B cell (primary cell): Measurements from ENCODE around the gene TBC1D32. TPM values are rescaled to one million over a fixed set of nuclear protein-coding genes. Genes with fewer than 3 reads are reported as not detected.
"Not testable (repeated sequence)": the region's sequence is repeated elsewhere in the genome, so short reads cannot be mapped to it uniquely, and the experiment has no call there.

ENCODE experiments used
- ATAC-seq: fragments of 200-7000 bp; cut with Tn5 transposase; one replicate; pipeline ENCODE4 v1.10.0; 2021; ENCODE audit warnings: low read depth, mild to moderate bottlenecking, moderate number of reproducible peaks, moderate library complexity
- CTCF ChIA-PET: fragments of 350-600 bp; sonication (Branson Sonifier 250); formaldehyde crosslinking; loops from one replicate; lab custom pipeline; 2021; ENCODE audit warnings: antibody characterized with exemption, inconsistent platforms; lab: Charles Lee
- POLR2A ChIA-PET: fragments of 350-600 bp; sonication (Branson Sonifier 250); formaldehyde crosslinking; loops from one replicate; lab custom pipeline; 2021; ENCODE audit warnings: antibody characterized with exemption; lab: Charles Lee
- DNase-seq: peaks from one replicate; pipeline ENCODE4 v3.0.0; 2013
- H2AFZ ChIP-seq: 2 replicates; pipeline ENCODE4 v1.6.1; 2012; ENCODE audit warnings: mild to moderate bottlenecking, low read depth, low read length; ENCODE audit not compliant: insufficient read depth, poor library complexity, severe bottlenecking
- H3K27ac ChIP-seq, 2 donors: 1 replicate in 1 of 2; 2 replicates in 1 of 2; pipeline ENCODE4 v1.5.1; 2012 to 2013; ENCODE audit warnings: low read length in 2 of 2, mild to moderate bottlenecking in 2 of 2, moderate library complexity in 1 of 2
- H3K27me3 ChIP-seq, 4 experiments: fragments of 200-600 bp in 1 of 4; sonication (generic) in 1 of 4; replicated peaks in 1 of 4; 1 replicate in 2 of 4; 2 replicates in 2 of 4; pipeline versions ENCODE4 v1.6.1 to v1.7.0; 2013 to 2016; ENCODE audit warnings: low read length in 3 of 4, mild to moderate bottlenecking in 2 of 4, mixed read lengths in 1 of 4, moderate library complexity in 1 of 4; ENCODE audit not compliant: insufficient read depth in 4 of 4, control insufficient read depth in 3 of 4; ENCODE audit errors: control extremely low read depth in 1 of 4
- H3K36me3 ChIP-seq, 2 experiments: replicated peaks in 1 of 2; 1 replicate in 1 of 2; 2 replicates in 1 of 2; pipeline versions ENCODE4 v1.6.1 to v1.7.1; 2013; ENCODE audit warnings: low read length in 1 of 2; ENCODE audit not compliant: insufficient read depth in 2 of 2, control insufficient read depth in 1 of 2; ENCODE audit errors: control extremely low read depth in 1 of 2, extremely low read depth in 1 of 2
- H3K4me1 ChIP-seq, 2 donors: fragments of 200-600 bp in 1 of 2; sonication (generic) in 1 of 2; 1 replicate in 1 of 2; 2 replicates in 1 of 2; pipeline versions ENCODE4 v1.5.1 to v1.6.1; 2013 to 2017; ENCODE audit warnings: low read length in 2 of 2; ENCODE audit not compliant: control insufficient read depth in 2 of 2, insufficient read depth in 2 of 2
- H3K4me2 ChIP-seq: replicated peaks from 2 replicates; pipeline ENCODE3; 2012; ENCODE audit warnings: mild to moderate bottlenecking, low read depth, low read length; ENCODE audit not compliant: poor library complexity, severe bottlenecking
- H3K4me3 ChIP-seq, 5 experiments: fragments of 200-600 bp in 1 of 5; sonication (generic) in 1 of 5; 1 replicate in 3 of 5; 2 replicates in 2 of 5; pipeline versions ENCODE4 v1.5.1 to v1.7.0; 2011 to 2016; ENCODE audit warnings: low read length in 4 of 5, mild to moderate bottlenecking in 4 of 5, low read depth in 2 of 5, control low read depth in 1 of 5, moderate library complexity in 1 of 5; ENCODE audit not compliant: insufficient read depth in 1 of 5; ENCODE audit errors: control extremely low read depth in 1 of 5, extremely low read depth in 1 of 5
- H3K79me2 ChIP-seq: fragments of 200-600 bp; sonication (generic); one replicate; pipeline ENCODE4 v1.6.0; 2016; ENCODE audit warnings: low read length; ENCODE audit not compliant: control insufficient read depth, insufficient read depth
- H3K9ac ChIP-seq: fragments of 200-600 bp; sonication (generic); 2 replicates; pipeline ENCODE4 v1.6.1; 2017; ENCODE audit warnings: mild to moderate bottlenecking, low read length, moderate library complexity
- H3K9me3 ChIP-seq, 3 donors: one replicate each; pipeline versions ENCODE4 v1.6.1 to v1.7.1; 2013; ENCODE audit warnings: low read length in 2 of 3; ENCODE audit not compliant: control insufficient read depth in 2 of 3, insufficient read depth in 1 of 3; ENCODE audit errors: control extremely low read depth in 1 of 3
- H4K20me1 ChIP-seq: 2 replicates; pipeline ENCODE4 v1.6.0; 2012; ENCODE audit warnings: mild to moderate bottlenecking, low read length; ENCODE audit not compliant: insufficient read depth, control insufficient read depth, poor library complexity, severe bottlenecking
- H3K27ac Mint-ChIP-seq: one replicate; pipeline ENCODE4 v1.8.0; 2021; ENCODE audit warnings: mixed read lengths
- H3K27me3 Mint-ChIP-seq: one replicate; pipeline ENCODE4 v1.8.0; 2021; ENCODE audit warnings: mixed read lengths
- H3K4me1 Mint-ChIP-seq: one replicate; pipeline ENCODE4 v1.8.0; 2021; ENCODE audit warnings: mixed read lengths
- H3K4me3 Mint-ChIP-seq: one replicate; pipeline ENCODE4 v1.8.0; 2021; ENCODE audit warnings: mixed read lengths
- H3K9me3 Mint-ChIP-seq: one replicate; pipeline ENCODE4 v1.8.0; 2022; ENCODE audit warnings: mixed read lengths; ENCODE audit not compliant: insufficient read depth
- EZH2 ChIP-seq: IDR thresholded peaks from 2 replicates; pipeline ENCODE4 v1.6.1; 2012; ENCODE audit warnings: borderline replicate concordance, low read depth, mild to moderate bottlenecking, moderate library complexity, low read length; ENCODE audit not compliant: insufficient read depth, poor library complexity, severe bottlenecking
- WGBS: methylation state at CpG from one replicate; pipeline ENCODE4 v1.1.5; 2013; ENCODE audit warnings: missing lambda C conversion rate; ENCODE audit not compliant: insufficient coverage; 5-methylcytosine and 5-hydroxymethylcytosine counted together
- intact Hi-C: fragments of 100-400 bp; cut with micrococcal nuclease; formaldehyde crosslinking; loops from one replicate; pipeline ENCODE4 v1.10.0; 2022
- polyA plus RNA-seq: library from polyadenylated mRNA; depleted of rRNA; stranded (reverse); fragments of >200 nt; gene quantifications from 2 replicates; pipeline ENCODE4 v1.2.3, GENCODE V29; 2012
- total RNA-seq, 2 donors: library from RNA; stranded (reverse); fragments of 120-200 nt in 1 of 2; gene quantifications; 1 replicate in 1 of 2; 2 replicates in 1 of 2; pipeline versions ENCODE4 v1.2.3 to v1.2.4, GENCODE V29; 2013 to 2022
- TF ChIP-seq, protein P1 (sequence below): fragments of 200-600 bp; IDR thresholded peaks from one replicate; pipeline ENCODE4 v1.8.0; 2022; ENCODE audit warnings: antibody characterized with exemption, mild to moderate bottlenecking

TBC1D32 gene
- total and polyA plus RNA-seq, 2 donors (not counting 1 experiment from before 2014, with no cell fraction given): 9.0 to 20.9 TPM

DNA sequence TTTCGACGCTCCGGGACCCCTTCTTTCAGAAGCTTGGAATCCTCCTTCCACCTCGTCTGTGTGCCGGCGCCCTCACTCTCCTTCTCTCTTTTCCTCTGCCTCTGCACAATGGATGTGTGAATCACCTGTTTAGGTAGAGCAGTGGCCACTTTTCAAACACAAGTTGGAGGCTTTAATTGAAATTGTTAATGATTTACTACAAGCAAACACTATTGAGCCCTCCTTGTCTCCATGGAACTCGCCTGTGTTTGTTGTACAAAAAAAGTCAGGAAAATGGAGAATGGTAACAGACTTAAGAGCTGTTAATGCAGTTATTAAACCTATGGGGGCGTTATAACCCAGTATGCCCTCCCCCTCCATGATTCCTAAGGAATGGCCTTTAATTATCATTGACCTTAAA lies 290.6 kb downstream of the TBC1D32 start:
- CTCF ChIA-PET, H3K9me3 Mint-ChIP-seq, DNase-seq, H3K27ac ChIP-seq, H3K4me3 Mint-ChIP-seq, H2AFZ ChIP-seq, H4K20me1 ChIP-seq, H3K79me2 ChIP-seq, ATAC-seq, H3K27ac Mint-ChIP-seq, H3K4me2 ChIP-seq, H3K9ac ChIP-seq, H3K27me3 Mint-ChIP-seq, POLR2A ChIA-PET, H3K36me3 ChIP-seq, H3K27me3 ChIP-seq, intact Hi-C loops, H3K4me3 ChIP-seq, H3K4me1 ChIP-seq, H3K4me1 Mint-ChIP-seq, H3K9me3 ChIP-seq: not testable (repeated sequence)
- WGBS: 83% methylated on average over 4 of the region's 8 CpGs

DNA sequence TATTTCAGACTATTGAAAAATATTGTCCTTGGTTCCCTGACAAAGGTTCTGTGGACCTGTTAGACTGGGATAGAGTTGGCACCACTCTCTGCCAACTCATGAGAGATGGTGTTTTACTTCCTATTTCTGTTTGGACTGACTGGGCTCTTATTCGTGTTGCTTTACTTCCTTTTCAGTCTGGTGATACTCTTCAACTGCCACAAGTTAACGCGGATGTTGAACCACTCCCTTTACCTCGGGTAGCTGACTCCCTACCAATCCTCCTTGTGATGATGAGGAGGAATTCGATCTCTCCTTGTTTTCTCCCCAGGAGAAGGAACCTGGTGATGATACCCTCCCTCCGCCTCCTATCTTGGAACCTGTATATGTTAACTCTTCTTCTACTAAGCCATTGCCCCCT lies 291.1 kb downstream of the TBC1D32 start:
- H4K20me1 ChIP-seq, H3K4me3 ChIP-seq, H3K4me1 ChIP-seq, DNase-seq, H3K4me2 ChIP-seq, H3K9ac ChIP-seq, H3K9me3 ChIP-seq, H3K36me3 ChIP-seq, ATAC-seq, H3K27ac Mint-ChIP-seq, H3K27ac ChIP-seq, H3K9me3 Mint-ChIP-seq, intact Hi-C loops, H3K27me3 ChIP-seq, CTCF ChIA-PET, H3K4me3 Mint-ChIP-seq, POLR2A ChIA-PET, H3K79me2 ChIP-seq, H3K4me1 Mint-ChIP-seq, H2AFZ ChIP-seq, H3K27me3 Mint-ChIP-seq: not testable (repeated sequence)
- no CpG with 5 or more reads among the region's 6 CpGs for WGBS

DNA sequence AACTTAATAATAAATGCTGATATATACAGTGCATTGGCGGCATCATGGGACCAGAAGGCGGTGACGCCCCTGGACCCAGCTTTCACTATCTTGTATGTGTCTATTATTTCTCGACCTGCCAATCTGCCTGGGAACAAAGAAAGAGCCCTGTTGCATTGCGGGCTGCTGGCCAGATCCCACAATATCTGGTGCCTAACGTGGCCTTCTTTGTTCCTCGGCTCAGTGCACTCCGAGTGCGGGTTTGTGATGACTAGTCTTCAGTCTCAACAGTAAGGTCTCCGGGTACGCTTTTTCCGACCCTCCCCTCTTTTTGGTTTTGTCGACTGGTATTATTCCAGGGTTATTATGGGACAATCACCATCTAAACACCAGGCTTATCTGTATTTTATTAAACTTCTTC lies 291.5 kb downstream of the TBC1D32 start:
- Histone ChIP-seq H3K27me3 (no peaks in the 10 kb centered on the region), H3K4me2 (no peak overlapping the region), H3K36me3 (no peaks in the 10 kb centered on the region), H3K9ac (no peak overlapping the region), H3K9me3 (peaks cover 0 to 4% (median 0%) of the 10 kb centered on the region in 3 donors), H2AFZ (no peak overlapping the region), H3K4me1 (no peaks in the 10 kb centered on the region), H3K4me3 (no peak overlapping the region), H3K79me2 (no peaks in the 10 kb centered on the region), H3K27ac (no peak overlapping the region), H4K20me1 (no peaks in the 10 kb centered on the region)
- WGBS: 87% methylated on average over 7 of the region's 13 CpGs
- intact Hi-C loops: no loop called here
- Mint-ChIP-seq H3K9me3 (no peaks in the 10 kb centered on the region), H3K27me3 (no peaks in the 10 kb centered on the region), H3K27ac (no peak overlapping the region), H3K4me3 (no peak overlapping the region), H3K4me1 (no peaks in the 10 kb centered on the region)
- ChIA-PET POLR2A (no interaction called here), CTCF (no interaction called here)
- TF ChIP-seq, protein P1, sequence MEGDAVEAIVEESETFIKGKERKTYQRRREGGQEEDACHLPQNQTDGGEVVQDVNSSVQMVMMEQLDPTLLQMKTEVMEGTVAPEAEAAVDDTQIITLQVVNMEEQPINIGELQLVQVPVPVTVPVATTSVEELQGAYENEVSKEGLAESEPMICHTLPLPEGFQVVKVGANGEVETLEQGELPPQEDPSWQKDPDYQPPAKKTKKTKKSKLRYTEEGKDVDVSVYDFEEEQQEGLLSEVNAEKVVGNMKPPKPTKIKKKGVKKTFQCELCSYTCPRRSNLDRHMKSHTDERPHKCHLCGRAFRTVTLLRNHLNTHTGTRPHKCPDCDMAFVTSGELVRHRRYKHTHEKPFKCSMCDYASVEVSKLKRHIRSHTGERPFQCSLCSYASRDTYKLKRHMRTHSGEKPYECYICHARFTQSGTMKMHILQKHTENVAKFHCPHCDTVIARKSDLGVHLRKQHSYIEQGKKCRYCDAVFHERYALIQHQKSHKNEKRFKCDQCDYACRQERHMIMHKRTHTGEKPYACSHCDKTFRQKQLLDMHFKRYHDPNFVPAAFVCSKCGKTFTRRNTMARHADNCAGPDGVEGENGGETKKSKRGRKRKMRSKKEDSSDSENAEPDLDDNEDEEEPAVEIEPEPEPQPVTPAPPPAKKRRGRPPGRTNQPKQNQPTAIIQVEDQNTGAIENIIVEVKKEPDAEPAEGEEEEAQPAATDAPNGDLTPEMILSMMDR: no peak
- no peak for TF ChIP-seq EZH2
- DNase-seq (no peak), ATAC-seq (no peak)
